GM19463 (cell line): Measurements from ENCODE around the gene JSRP1.

Source experiments
- ATAC-seq: cut with Tn5 transposase; IDR thresholded peaks from one replicate; pipeline ENCODE4 v1.9.1; 2021; ENCODE audit warnings: mild to moderate bottlenecking, moderate library complexity; ENCODE audit not compliant: unreplicated experiment

Gene JSRP1

GRCh38 chr19:2219726-2220125 is 36.5 kb downstream of the JSRP1 start:
- no peak for ATAC-seq

GRCh38 chr19:2217591-2217990 is 38.6 kb downstream of the JSRP1 start:
- ATAC-seq, result no peak

- ATAC-seq, result no peak
Measured at GRCh38 chr19:2216361-2217225, 39.6 kb downstream of the JSRP1 start.

GRCh38 chr19:2215281-2215751 is 40.9 kb downstream of the JSRP1 start:
- ATAC-seq, result no peak

GRCh38 chr19:2214251-2214650 is 42.0 kb downstream of the JSRP1 start:
- ATAC-seq, result no peak

GRCh38 chr19:2213799-2214198 is 42.4 kb downstream of the JSRP1 start:
- ATAC-seq, result no peak

GRCh38 chr19:2212861-2213711 is 43.1 kb downstream of the JSRP1 start:
- ATAC-seq, result no peak

GRCh38 chr19:2210987-2211740 is 45.1 kb downstream of the JSRP1 start:
- ATAC-seq, result no peak

GRCh38 chr19:2210206-2210605 is 46.0 kb downstream of the JSRP1 start:
- ATAC-seq, result no peak

GRCh38 chr19:2209408-2209807 is 46.8 kb downstream of the JSRP1 start:
- ATAC-seq, result no peak

GRCh38 chr19:2208975-2209374 is 47.2 kb downstream of the JSRP1 start:
- no peak for ATAC-seq

- ATAC-seq, result no peak
Measured at GRCh38 chr19:2207991-2208860, 48.0 kb downstream of the JSRP1 start.

GRCh38 chr19:2207008-2207407 is 49.2 kb downstream of the JSRP1 start:
- no peak for ATAC-seq

GRCh38 chr19:2202366-2202765 is 53.9 kb downstream of the JSRP1 start:
- ATAC-seq, result no peak
